GM10847 (cell line): ENCODE data around the gene CCSER1.

Experiments
- POLR2A ChIP-seq: IDR thresholded peaks from 2 replicates; pipeline ENCODE4 v1.6.1; 2011; ENCODE audit not compliant: insufficient read length; ENCODE audit errors: extremely low read depth

The CCSER1 gene

GRCh38 chr4:90290345-90290744 is 163.2 kb downstream of the CCSER1 start:
- no peak for TF ChIP-seq POLR2A

- TF ChIP-seq POLR2A, result no peak
These were observed 165.2 kb downstream of the CCSER1 start for GRCh38 chr4:90292438-90292837.

GRCh38 chr4:90293320-90293719 is 166.1 kb downstream of the CCSER1 start:
- TF ChIP-seq POLR2A, result no peak

GRCh38 chr4:90299373-90299772 is 172.2 kb downstream of the CCSER1 start:
- TF ChIP-seq POLR2A, result no peak

GRCh38 chr4:90306810-90307209 is 179.6 kb downstream of the CCSER1 start:
- no peak for TF ChIP-seq POLR2A

- TF ChIP-seq POLR2A, result no peak
These were observed 190.6 kb downstream of the CCSER1 start for GRCh38 chr4:90317785-90318184.

- no peak for TF ChIP-seq POLR2A
These were observed 191.0 kb downstream of the CCSER1 start for GRCh38 chr4:90318193-90318592.

- no peak for TF ChIP-seq POLR2A
These were observed 201.4 kb downstream of the CCSER1 start for GRCh38 chr4:90328558-90328957.

- no peak for TF ChIP-seq POLR2A
These were observed 203.4 kb downstream of the CCSER1 start for GRCh38 chr4:90330546-90330945.

GRCh38 chr4:90345549-90346215 is 218.5 kb downstream of the CCSER1 start:
- TF ChIP-seq POLR2A, result no peak

- TF ChIP-seq POLR2A, result no peak
These were observed 222.4 kb downstream of the CCSER1 start for GRCh38 chr4:90349636-90350035.

- no peak for TF ChIP-seq POLR2A
These were observed 230.0 kb downstream of the CCSER1 start for GRCh38 chr4:90357117-90357710.

GRCh38 chr4:90375081-90375480 is 247.9 kb downstream of the CCSER1 start:
- TF ChIP-seq POLR2A, result no peak

GRCh38 chr4:90393215-90393614 is 266.0 kb downstream of the CCSER1 start:
- no peak for TF ChIP-seq POLR2A

GRCh38 chr4:90403781-90404180 is 276.6 kb downstream of the CCSER1 start:
- TF ChIP-seq POLR2A, result no peak

- TF ChIP-seq POLR2A, result no peak
These were observed 287.9 kb downstream of the CCSER1 start for GRCh38 chr4:90415116-90415515.
